HG03039 (cell line): ENCODE data around the gene EPB42.
"Not testable (repeated sequence)": the region's sequence is repeated elsewhere in the genome, so short reads cannot be mapped to it uniquely, and the experiment has no call there.

Experiments
- ATAC-seq: cut with Tn5 transposase; IDR thresholded peaks from one replicate; pipeline ENCODE4 v1.9.1; 2021; ENCODE audit warnings: mild to moderate bottlenecking, moderate library complexity; ENCODE audit not compliant: unreplicated experiment

EPB42 gene

DNA sequence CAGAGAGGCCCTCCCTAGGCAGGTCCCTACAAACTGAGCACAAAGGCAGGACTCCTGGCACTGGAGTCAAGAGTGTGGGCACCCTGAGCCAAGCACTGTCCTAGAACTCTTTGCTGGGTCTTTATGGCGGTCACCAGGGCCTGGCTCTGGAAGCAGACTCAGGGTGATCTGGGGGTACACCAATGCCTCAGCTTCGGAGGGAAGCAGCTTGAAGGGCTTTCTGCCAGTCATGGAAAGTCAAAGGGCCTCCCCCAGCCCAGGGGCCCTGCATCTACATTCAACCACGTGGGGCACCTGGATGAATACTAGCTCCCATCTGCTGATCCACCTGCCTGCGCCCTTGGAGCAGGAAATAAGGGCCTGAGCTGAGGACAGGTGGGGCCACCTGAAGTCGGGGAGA lies 7.4 kb downstream of the EPB42 start:
- ATAC-seq, result no peak

DNA sequence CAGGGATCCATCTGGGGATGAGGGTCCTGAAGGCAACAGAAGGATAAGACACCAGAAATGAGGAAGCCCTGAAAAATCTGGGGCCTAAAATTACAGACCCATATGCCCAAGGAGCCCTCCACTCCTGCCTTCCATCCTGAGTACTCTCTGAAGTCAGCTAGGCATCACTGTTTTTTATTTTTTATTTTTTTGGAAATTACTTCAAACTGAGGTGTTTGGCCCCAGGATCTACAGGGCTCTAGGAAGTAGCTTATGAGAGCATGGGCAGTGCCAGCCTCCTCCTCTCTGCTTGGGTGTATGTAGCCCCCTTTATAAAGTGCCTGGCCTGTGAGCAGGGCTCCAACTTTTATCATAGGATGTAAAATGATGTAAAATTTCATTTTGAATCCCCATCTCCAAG lies 7.9 kb downstream of the EPB42 start:
- no peak for ATAC-seq

DNA sequence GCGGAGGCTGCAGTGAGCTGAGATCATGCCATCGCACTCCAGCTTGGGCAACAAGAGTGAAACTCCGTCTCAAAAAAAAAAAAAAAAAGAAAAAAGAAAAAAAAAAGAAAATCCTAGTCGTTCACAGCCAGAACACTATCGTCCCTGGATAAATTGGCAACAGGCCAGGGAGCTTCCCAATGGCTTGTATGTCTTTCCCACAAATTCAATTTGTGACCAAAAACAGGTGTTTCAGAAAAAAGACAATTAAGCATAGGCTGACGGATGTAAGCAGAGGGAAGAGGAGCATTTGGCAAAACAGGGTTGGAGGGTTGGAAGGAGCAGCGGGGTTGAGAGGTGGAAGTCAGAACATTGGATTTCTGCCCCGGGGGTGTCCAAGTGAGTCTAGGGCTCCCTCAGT lies 8.5 kb downstream of the EPB42 start:
- ATAC-seq, result no peak

DNA sequence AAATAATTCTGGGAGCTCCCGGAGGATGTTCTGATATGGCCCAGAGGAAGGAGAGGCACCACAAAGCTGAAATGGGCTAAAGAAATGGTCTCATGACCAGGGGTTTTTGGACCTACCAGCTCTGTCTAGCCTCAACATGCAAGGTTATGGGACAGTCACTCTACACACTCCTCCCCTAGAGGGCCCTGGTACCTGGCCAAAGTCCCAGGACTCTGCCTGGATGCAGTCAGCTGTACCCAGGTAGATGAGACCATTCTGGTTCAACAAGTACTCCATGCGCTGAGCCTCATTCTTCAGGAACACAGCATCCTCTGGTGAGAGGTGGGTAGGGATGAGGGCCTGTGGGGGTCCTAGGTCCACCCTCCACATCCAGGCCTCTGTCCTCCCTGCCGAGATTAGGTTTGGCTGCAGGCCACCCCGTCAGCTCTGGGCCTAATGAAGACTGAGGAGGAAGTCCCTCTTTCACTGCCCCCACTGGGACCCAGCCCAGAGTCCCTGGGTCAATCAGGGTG lies 9.5 kb downstream of the EPB42 start:
- ATAC-seq, result no peak

DNA sequence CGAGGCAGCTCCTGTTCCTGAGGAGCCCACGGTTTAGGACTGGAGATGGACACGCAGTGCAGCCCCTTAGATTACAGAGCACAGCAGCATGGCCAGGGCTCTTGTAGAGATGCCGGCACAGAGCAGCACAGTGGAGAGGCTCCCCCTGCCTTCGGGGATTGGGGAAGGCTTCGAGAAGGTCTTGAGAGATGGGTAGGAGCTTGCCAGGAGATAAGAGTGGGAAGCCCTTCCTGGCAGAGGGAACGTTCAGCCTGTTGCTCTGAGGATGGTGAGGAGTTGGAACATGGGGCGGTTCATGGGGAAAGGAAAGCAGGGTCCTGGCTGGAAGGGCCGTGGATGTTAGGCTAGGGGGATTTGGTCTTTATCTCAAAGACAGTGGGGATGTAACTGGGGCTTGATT lies 10.0 kb downstream of the EPB42 start:
- no peak for ATAC-seq

DNA sequence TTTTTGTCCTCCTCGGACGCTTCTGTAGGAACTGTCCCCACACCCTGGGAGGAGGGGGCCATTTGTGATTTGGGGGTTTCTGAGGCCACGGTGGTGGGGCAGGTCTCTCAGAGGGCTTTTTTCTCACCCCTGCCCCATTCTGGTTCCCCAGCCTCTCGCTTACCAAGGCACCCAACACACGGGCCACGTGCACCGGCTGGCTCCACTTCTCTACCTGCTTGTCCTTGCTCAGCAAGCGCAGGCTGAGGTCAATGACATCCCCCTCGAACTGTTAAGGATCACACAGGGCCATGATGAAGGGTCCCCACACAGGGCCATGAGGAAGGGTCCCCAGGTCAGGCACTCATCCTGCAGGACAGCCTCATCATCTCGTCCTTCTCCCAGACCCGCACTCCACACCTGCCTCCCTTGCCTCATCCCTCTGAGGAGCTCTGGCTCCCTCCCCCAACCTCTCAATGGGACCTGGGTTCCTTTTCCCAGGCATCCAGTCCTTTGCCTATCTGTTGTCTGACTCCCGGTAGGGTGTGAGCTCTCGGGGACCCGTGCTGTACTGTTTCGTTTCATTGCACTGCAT lies 10.6 kb downstream of the EPB42 start:
- ATAC-seq, result no peak

DNA sequence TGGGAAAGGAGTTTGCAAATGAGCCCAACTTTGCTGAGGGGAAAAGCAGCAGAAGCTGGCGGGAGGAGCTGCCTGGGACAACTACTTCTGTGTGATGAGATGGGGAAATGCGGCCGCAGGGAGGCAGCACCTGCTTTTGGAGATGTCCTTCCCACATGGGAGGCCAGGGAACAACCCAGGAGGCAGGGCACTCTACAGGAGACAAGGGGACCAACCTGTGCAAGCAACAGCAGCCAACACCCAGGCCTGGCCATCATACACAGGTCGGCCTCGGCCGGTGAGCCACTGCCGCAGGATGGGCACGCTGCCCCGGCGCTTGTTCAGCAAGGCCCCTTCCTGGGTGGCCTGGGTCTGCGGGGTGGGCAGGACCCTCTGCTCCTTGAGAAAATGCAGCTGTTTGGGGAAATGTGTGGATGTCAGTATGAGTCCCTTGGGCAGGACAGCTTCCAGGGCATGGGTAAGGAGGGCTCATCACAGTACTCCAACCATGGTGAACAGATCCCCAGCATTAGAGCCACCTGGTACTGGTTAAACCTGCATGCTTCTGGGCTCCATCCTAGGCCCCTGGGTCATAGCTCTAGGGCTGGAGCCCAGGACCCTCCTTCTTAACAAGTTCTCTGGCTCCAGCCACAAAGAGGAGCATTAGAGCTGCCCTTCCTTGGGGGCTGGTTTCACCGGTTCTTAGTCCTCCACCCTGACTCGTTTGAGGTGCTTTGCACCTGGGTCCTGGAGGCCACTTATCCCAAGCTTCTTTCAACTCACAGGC lies 11.6 kb downstream of the EPB42 start:
- no peak for ATAC-seq

DNA sequence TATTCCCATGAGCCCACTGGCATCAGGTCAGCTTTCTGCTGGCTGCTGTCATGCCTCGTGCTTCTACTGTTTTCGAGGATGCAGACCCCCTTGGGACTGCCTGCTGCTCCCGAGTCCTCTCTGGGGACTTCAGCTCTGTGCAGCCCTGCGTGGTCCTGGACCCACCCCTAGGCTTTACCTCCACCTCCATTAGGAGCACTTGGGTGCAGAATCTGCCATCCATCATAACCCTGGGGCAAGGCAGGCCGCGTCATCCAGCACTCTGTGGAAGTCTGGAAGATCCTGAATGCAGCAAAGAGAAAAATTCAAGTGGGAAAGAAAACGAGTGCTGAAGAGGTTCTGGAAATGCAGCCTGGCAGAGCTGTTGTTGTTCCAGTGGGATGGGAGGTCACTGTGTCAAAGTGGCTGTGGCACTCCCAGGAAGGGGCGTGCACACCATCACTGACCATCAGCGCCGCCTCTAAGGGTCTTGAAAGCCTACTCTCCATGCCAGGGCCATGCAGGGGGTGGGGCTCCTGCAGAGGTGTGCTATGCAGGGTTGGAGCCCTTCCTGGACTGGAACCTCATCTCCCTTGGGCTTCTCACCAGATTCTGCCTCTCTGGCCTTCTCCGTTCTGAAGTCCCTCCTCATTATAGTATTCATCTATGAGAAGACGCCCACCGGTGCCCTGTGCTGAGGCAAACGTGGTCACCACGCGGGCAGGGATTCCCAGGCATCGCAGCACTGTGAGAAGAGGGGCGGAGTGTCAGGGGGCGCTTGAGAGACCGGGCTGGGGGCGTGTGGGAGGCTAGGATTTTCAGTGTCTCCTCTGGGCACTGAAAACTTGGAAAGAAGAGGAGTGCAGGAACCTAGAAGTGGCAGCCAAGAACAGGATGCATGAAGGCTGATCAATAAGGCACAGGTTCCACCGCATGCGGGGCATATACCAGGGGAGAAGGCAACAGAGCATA lies 12.5 kb downstream of the EPB42 start:
- no peak for ATAC-seq

DNA sequence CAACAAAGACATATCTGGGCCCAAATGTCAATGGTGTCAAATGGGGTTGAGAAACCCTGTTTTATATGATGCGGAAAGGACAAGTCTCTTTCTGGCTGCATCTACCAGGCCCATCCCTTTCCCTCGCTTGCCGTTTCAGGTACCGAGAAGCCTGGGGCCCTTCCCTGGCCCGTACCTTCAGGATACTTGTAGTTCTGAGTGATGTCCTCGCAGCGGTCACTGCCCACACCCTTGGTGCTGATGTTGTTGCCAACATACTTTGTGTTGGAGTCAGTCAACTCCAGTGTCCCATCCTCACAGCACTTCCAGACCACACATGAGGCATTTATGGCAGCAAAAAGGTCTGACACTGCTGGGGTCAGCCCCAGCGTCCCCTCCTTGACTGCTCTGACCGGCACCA lies 13.8 kb downstream of the EPB42 start:
- ATAC-seq, result no peak

DNA sequence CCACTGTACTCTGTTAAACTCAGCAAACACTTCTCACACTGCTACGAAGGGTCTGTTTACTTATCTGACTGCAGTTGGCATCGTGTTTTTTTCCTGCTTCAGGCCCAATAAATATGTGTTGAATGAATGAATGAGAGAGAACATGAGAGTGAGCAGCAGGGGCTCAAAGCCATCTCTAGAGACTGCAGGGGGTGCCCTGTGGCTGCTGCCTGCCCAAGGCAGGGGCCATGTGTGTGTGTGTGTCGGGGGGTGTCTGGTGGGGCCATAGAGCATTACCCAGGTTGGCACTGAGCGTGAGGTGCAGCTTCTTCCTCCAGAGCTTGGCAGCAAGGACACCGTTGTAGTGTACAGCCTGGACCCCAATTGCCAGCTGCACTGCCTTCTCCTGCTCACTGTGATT lies 14.8 kb downstream of the EPB42 start:
- ATAC-seq, result no peak

DNA sequence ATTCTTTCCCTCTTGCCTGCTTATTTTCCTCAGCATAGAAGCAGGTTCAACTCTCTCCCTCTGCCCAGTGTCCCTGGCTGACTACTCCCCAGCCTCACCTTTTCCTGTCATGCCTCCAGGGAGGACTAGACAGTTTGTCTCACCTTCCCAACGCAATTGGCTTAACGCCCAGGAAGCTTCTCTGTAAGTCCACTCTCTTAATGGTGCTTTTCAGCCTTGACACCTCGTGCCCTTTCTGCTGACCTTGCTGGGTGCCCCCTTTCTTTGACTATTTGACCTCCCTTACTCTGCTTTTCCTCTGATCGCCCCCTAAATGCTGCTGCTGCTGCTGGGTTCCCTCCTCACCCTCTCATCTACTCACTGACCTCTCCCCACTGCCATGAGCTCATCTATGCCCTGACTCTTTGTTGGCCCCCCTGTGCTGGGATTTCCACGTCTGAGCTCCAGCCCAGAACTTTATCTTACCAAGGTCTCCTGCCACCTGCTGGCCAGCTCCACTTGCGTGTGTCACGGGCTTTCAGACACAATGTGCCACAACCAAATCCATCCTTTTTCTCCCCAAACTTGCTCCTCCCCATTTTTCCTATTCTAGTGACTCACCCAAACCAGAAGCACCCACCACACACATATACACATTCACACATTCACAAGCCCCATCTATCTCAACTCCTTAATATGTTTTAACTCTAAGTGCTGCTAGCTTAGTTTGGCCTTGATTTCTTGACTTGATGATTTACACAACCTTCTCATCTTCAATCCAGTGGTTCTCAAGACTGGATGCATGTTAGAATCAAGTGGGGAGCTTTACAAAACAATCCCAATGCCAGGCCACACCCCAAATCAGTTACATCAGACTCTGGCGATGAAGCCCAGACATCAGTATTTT lies 16.6 kb downstream of the EPB42 start:
- ATAC-seq, result no peak

DNA sequence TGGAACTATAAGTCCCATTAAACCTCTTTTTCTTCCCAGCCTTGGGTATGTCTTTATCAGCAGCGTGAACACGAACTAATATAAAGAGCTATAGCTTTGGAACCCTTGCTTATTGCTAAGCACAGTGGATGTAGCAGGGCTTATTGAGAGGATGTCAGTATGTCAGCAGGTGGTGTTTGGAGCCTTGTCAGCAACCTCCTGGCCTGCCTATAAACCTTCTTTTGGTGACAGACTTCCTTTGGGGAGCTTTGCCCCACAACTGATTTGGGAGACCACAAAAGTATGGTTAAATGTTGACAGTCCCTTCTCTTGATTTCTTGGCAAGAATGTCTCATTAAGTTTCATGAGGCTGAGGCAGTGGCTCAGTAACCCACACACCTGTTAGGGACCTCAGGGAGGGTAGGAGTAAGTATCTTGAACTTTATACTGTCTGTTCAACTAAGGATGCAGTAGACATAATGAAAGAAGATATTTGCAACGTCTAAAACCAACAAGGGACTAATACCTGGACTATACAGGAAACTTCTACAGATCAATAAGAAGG lies 20.8 kb downstream of the EPB42 start:
- no peak for ATAC-seq

DNA sequence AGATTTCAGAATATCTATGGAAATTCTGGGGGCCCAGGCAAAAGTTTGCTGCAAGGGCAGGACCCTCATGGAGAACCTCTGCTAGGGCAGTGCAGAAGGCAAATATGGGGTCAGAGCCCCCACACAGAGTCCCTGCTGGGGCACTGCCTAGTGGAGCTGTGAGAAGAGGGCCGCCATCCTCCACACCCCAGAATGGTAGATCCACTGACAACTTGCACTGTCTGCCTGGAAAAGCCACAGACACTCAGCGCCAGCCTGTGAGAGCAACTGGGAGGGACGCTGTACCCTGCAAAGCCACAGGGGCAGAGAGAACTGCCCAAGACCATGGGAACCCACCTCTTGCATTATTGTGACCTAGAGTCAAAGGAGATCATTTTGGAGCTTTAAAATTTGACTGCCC lies 21.8 kb downstream of the EPB42 start:
- ATAC-seq, result no peak

DNA sequence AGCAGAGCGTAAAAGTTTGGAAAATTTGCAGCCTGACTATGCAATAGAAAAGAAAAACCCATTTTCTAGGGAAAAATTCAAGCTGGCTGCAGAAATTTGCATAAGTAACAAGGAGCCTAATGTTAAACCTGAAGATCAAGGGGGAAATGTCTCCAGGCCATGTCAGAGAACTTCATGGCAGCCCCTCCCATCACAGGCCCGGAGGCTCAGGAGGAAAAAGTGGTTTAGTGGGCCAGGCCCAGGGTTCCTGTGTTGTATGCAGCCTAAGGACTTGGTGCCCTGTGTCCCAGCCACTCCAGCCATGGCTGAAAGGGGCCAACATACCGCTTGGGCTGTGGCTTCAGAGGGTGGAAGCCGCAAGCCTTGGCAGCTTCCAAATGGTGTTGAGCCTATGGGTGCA lies 22.3 kb downstream of the EPB42 start:
- ATAC-seq, result not testable (repeated sequence)

DNA sequence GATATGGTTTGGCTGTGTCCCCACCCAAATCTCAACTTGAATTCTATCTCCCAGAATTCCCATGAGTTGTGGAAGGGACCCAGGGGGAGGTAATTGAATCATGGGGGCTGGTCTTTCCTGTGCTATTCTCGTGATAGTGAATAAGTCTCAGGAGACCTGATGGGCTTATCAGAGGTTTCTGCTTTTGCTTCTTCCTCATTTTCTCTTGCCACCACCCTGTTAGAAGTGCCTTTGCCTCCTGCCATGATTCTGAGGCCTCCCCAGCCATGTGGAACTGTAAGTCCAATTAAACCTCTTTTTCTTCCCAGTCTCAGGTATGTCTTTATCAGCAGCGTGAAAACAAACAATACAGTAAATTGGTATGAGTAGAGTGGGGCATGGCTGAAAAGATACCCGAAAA lies 23.0 kb downstream of the EPB42 start:
- not testable (repeated sequence) for ATAC-seq

DNA sequence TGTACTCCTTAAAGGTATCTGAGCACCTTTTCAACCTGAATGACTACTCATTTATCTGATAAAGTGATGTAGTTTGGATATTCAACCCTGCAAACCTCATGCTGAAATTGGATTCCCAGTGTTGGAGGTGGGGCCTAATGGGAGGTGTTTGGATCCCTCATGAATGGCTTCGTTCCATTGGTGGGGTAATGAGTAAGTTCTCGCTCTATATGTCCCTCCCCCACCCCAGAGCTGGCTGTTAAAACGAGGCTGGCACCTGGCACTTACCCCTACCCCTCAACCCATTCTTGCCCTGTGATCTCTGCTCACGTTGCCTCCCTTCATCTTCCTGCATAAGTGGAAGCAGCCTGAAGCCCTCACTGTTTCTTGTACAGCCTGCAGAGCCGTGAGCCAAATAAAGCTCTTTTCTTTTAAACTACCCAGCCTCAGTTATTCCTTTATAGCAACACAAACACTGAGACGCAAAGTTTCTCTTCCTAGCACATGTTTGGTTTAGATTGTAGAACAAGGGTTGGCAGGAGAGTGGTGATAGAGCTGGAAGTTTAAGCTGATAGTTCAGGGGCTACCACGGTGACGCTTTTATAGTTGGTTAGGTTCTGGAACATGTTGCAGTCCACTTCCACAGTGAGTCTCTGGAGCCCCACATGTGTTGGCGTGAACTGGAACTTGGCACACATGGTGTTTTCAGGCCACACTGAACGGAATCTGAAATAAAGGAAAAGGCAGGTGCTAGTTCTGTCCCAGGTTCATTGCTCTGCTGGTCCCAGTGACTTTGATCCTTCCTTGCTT lies 23.9 kb downstream of the EPB42 start:
- no peak for ATAC-seq

DNA sequence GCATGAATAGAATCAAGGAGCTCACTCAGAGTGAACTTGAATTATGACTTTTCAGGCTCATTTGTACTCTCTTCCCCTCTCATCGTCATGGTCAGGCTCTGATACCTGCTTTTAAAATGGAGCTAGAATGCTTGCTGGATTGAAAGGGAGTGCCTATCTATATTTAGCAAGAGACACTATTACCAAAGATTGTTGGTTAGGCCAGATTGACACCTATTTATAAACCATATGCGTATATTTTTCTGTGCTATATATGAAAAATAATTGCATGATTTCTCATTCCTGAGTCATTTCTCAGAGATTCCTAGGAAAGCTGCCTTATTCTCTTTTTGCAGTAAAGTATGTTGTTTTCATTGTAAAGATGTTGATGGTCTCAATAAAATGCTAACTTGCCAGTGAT lies 26.0 kb downstream of the EPB42 start:
- ATAC-seq, result no peak

DNA sequence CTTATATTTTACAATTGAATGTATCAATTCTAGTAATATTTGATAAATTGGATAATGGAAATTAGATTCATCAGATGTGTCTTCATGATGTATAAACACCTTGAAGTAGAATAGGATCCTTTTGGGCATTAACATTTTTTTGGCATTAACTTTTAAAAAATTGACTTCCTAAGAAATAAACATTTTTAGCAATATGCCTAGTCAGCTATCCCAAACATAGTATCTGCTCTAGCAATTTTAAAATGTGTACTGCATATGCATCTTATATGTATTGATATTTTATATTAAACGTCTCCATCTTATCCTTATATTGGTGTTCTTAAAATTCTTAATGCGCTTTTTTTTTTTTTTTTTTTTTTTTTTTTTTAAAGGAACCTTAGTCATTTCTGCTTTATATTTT lies 27.1 kb downstream of the EPB42 start:
- ATAC-seq, result no peak

DNA sequence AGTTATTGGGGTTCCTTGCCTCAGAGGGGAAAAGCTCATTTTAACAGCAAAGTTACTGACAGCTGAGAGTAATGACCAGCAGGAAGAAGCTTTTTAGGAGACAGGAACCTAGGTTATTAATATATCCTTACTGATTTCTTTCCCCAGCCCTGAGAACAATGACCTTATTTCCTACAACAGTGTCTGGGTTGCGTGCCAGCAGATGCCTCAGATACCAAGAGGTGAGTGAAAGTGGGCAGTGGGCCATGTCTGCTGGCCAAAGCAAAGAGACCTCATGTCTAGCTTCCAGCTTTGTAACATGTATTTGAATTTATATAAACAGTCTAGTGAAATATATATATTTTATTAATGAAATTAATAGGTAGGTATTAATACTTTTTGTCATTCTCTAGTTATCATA lies 30.6 kb downstream of the EPB42 start:
- no peak for ATAC-seq

DNA sequence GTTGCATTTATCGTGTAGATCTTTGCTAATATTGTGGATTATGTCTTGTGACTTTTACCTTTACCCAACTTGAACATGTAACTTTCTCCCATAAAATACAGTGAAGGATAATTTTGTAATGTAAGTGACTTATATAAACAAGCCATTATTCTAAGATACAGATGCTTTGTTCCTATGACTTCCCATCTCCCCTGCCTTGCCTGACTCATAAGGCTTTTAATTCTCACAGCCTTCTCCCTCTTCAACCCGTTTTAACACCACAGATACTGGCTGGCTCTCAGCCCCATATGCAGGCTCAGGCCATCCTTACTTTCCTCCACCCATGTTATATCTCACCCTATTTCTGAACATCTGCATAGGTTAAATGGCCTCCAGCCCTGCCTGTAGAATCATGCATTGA lies 31.5 kb downstream of the EPB42 start:
- ATAC-seq, result no peak
